ENCODE data around the gene ASTN2.

- TF ChIP-seq TAF1 (IDR thresholded peaks at IDR 0.05; ENCODE audit: borderline replicate concordance, insufficient read depth, low read length) (no peak), POLR2AphosphoS5 (IDR thresholded peaks at IDR 0.05; ENCODE audit: low read depth, low read length) (no peak), SIN3A (IDR thresholded peaks at IDR 0.05; ENCODE audit: borderline replicate concordance, insufficient read depth, low read length) (no peak), FOXP2 (optimal IDR thresholded peaks at IDR 0.05; ENCODE audit: borderline replicate concordance, extremely low read depth, extremely low read length, insufficient read depth) (no peak)
- TF ChIP-seq, protein P1, sequence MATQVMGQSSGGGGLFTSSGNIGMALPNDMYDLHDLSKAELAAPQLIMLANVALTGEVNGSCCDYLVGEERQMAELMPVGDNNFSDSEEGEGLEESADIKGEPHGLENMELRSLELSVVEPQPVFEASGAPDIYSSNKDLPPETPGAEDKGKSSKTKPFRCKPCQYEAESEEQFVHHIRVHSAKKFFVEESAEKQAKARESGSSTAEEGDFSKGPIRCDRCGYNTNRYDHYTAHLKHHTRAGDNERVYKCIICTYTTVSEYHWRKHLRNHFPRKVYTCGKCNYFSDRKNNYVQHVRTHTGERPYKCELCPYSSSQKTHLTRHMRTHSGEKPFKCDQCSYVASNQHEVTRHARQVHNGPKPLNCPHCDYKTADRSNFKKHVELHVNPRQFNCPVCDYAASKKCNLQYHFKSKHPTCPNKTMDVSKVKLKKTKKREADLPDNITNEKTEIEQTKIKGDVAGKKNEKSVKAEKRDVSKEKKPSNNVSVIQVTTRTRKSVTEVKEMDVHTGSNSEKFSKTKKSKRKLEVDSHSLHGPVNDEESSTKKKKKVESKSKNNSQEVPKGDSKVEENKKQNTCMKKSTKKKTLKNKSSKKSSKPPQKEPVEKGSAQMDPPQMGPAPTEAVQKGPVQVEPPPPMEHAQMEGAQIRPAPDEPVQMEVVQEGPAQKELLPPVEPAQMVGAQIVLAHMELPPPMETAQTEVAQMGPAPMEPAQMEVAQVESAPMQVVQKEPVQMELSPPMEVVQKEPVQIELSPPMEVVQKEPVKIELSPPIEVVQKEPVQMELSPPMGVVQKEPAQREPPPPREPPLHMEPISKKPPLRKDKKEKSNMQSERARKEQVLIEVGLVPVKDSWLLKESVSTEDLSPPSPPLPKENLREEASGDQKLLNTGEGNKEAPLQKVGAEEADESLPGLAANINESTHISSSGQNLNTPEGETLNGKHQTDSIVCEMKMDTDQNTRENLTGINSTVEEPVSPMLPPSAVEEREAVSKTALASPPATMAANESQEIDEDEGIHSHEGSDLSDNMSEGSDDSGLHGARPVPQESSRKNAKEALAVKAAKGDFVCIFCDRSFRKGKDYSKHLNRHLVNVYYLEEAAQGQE (IDR thresholded peaks at IDR 0.05; ENCODE audit: insufficient read depth in 1 of 2, low read depth in 2 of 2, low read length in 2 of 2): no peak
Observed at GRCh38 chr9:116927726-116928125, 487.1 kb downstream of the ASTN2 start.

All from PFSK-1 (cell line).